ENCODE results near the gene STARD8.
"Not testable (repeated sequence)": the region's sequence is repeated elsewhere in the genome, so short reads cannot be mapped to it uniquely, and the experiment has no call there.

Gene STARD8

GRCh38 chrX:68718443-68718820, 71.0 kb downstream of the STARD8 start:
- DNase-seq = no peak

- no peak for DNase-seq
These were observed 71.9 kb downstream of the STARD8 start for GRCh38 chrX:68719181-68719903.

GRCh38 chrX:68719904-68720614, 72.6 kb downstream of the STARD8 start:
- no peak for DNase-seq

GRCh38 chrX:68720851-68721250, 73.4 kb downstream of the STARD8 start:
- DNase-seq = no peak

GRCh38 chrX:68721546-68721945, 74.1 kb downstream of the STARD8 start:
- DNase-seq = no peak

- no peak for DNase-seq
These were observed 74.8 kb downstream of the STARD8 start for GRCh38 chrX:68721991-68722860.

- no peak for DNase-seq
These were observed 76.2 kb downstream of the STARD8 start for GRCh38 chrX:68723491-68724155.

GRCh38 chrX:68724531-68725020, 77.1 kb downstream of the STARD8 start:
- no peak for DNase-seq

- DNase-seq = no peak
These were observed 78.4 kb downstream of the STARD8 start for GRCh38 chrX:68725756-68726365.

GRCh38 chrX:68726366-68726765, 78.9 kb downstream of the STARD8 start:
- no peak for DNase-seq

GRCh38 chrX:68727696-68728095, 80.2 kb downstream of the STARD8 start:
- DNase-seq = no peak

GRCh38 chrX:68728186-68728585, 80.7 kb downstream of the STARD8 start:
- no peak for DNase-seq

- DNase-seq = no peak
These were observed 83.8 kb downstream of the STARD8 start for GRCh38 chrX:68731254-68731653.

GRCh38 chrX:68732906-68733493, 85.5 kb downstream of the STARD8 start:
- DNase-seq = no peak

- DNase-seq = no peak
These were observed 87.8 kb downstream of the STARD8 start for GRCh38 chrX:68735266-68735665.

- not testable (repeated sequence) for DNase-seq
These were observed 94.4 kb downstream of the STARD8 start for GRCh38 chrX:68741864-68742263.

GRCh38 chrX:68743754-68744153, 96.3 kb downstream of the STARD8 start:
- no peak for DNase-seq

GRCh38 chrX:68746988-68747387, 99.5 kb downstream of the STARD8 start:
- DNase-seq = no peak

GRCh38 chrX:68748030-68748429, 100.6 kb downstream of the STARD8 start:
- DNase-seq = no peak

GRCh38 chrX:68749426-68749825, 102.0 kb downstream of the STARD8 start:
- no peak for DNase-seq

GRCh38 chrX:68750316-68750715, 102.8 kb downstream of the STARD8 start:
- no peak for DNase-seq

- no peak for DNase-seq
These were observed 103.9 kb downstream of the STARD8 start for GRCh38 chrX:68751372-68751771.

Measured in T1000 (cell line).